ENCODE data around the gene FOXP1. TPM values are rescaled to one million over a fixed set of nuclear protein-coding genes. Genes with fewer than 3 reads are reported as not detected.
A peak's percentile ranks its signal among the peaks of the same experiment; 100 is the strongest.

Gene FOXP1
- total and polyA plus RNA-seq, 2 of the 13 experiments (the other 11 are each of a cell fraction or from before 2014, with no cell fraction given) = 40.4 to 59.0 TPM

- TF ChIP-seq, protein P1, sequence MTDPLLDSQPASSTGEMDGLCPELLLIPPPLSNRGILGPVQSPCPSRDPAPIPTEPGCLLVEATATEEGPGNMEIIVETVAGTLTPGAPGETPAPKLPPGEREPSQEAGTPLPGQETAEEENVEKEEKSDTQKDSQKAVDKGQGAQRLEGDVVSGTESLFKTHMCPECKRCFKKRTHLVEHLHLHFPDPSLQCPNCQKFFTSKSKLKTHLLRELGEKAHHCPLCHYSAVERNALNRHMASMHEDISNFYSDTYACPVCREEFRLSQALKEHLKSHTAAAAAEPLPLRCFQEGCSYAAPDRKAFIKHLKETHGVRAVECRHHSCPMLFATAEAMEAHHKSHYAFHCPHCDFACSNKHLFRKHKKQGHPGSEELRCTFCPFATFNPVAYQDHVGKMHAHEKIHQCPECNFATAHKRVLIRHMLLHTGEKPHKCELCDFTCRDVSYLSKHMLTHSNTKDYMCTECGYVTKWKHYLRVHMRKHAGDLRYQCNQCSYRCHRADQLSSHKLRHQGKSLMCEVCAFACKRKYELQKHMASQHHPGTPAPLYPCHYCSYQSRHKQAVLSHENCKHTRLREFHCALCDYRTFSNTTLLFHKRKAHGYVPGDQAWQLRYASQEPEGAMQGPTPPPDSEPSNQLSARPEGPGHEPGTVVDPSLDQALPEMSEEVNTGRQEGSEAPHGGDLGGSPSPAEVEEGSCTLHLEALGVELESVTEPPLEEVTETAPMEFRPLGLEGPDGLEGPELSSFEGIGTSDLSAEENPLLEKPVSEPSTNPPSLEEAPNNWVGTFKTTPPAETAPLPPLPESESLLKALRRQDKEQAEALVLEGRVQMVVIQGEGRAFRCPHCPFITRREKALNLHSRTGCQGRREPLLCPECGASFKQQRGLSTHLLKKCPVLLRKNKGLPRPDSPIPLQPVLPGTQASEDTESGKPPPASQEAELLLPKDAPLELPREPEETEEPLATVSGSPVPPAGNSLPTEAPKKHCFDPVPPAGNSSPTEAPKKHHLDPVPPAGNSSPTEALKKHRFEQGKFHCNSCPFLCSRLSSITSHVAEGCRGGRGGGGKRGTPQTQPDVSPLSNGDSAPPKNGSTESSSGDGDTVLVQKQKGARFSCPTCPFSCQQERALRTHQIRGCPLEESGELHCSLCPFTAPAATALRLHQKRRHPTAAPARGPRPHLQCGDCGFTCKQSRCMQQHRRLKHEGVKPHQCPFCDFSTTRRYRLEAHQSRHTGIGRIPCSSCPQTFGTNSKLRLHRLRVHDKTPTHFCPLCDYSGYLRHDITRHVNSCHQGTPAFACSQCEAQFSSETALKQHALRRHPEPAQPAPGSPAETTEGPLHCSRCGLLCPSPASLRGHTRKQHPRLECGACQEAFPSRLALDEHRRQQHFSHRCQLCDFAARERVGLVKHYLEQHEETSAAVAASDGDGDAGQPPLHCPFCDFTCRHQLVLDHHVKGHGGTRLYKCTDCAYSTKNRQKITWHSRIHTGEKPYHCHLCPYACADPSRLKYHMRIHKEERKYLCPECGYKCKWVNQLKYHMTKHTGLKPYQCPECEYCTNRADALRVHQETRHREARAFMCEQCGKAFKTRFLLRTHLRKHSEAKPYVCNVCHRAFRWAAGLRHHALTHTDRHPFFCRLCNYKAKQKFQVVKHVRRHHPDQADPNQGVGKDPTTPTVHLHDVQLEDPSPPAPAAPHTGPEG (CRISPR knock-in tag; IDR thresholded peaks at IDR 0.05) = peak; percentile 77; the same call in 1 of the 2 replicates
- TF ChIP-seq ZNF180 (CRISPR knock-in tag; IDR thresholded peaks at IDR 0.05; ENCODE audit: borderline replicate concordance, low read depth) = no peak
- no peak for TF ChIP-seq ZNF318 (CRISPR knock-in tag; IDR thresholded peaks at IDR 0.05)
- no peak for TF ChIP-seq ZFP36L2 (CRISPR knock-in tag; IDR thresholded peaks at IDR 0.05)
- TF ChIP-seq, protein P2, sequence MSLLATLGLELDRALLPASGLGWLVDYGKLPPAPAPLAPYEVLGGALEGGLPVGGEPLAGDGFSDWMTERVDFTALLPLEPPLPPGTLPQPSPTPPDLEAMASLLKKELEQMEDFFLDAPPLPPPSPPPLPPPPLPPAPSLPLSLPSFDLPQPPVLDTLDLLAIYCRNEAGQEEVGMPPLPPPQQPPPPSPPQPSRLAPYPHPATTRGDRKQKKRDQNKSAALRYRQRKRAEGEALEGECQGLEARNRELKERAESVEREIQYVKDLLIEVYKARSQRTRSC (CRISPR knock-in tag; IDR thresholded peaks at IDR 0.05; ENCODE audit: low read depth) = no peak
- TF ChIP-seq, protein P3, sequence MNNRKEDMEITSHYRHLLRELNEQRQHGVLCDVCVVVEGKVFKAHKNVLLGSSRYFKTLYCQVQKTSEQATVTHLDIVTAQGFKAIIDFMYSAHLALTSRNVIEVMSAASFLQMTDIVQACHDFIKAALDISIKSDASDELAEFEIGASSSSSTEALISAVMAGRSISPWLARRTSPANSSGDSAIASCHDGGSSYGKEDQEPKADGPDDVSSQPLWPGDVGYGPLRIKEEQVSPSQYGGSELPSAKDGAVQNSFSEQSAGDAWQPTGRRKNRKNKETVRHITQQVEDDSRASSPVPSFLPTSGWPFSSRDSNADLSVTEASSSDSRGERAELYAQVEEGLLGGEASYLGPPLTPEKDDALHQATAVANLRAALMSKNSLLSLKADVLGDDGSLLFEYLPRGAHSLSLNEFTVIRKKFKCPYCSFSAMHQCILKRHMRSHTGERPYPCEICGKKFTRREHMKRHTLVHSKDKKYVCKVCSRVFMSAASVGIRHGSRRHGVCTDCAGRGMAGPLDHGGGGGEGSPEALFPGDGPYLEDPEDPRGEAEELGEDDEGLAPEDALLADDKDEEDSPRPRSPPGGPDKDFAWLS (CRISPR knock-in tag; IDR thresholded peaks at IDR 0.05; ENCODE audit: borderline replicate concordance) = no peak
- no peak; the same call in 1 of the 2 replicates for TF ChIP-seq RARA (CRISPR knock-in tag; IDR thresholded peaks at IDR 0.05)
- no peak for TF ChIP-seq ZBTB7A (CRISPR knock-in tag; IDR thresholded peaks at IDR 0.05)
Measured at GRCh38 chr3:71583566-71584393, at the start of gene FOXP1 (continued).
